GM23338 (cell line): ENCODE results near the gene SMYD3. TPM values are rescaled to one million over a fixed set of nuclear protein-coding genes. Genes with fewer than 3 reads are reported as not detected.

Experiments
- ATAC-seq: fragments of 200-7000 bp; cut with Tn5 transposase; 3 replicates; pipeline ENCODE4 v1.9.1; 2020
- DNase-seq: peaks from one replicate; pipeline ENCODE4 v3.0.0-alpha.2; 2015; ENCODE audit warnings: low spot score
- H2AFZ ChIP-seq: fragments of 200-600 bp; sonication (generic); 2 replicates; pipeline ENCODE4 v1.8.0; 2016; ENCODE audit warnings: antibody characterized with exemption, mild to moderate bottlenecking, moderate library complexity
- H3F3A ChIP-seq: fragments of 200-600 bp; sonication (generic); replicated peaks from 2 replicates; pipeline ENCODE4 v1.8.0; 2017; ENCODE audit warnings: antibody characterized with exemption, mixed run types, low read depth
- H3K27ac ChIP-seq: fragments of 200-600 bp; sonication (generic); 2 replicates; pipeline ENCODE4 v1.6.1; 2016; ENCODE audit warnings: low read depth
- H3K27me3 ChIP-seq: fragments of 200-600 bp; sonication (generic); 2 replicates; pipeline ENCODE4 v1.8.0; 2016; ENCODE audit warnings: mild to moderate bottlenecking, mixed run types, moderate library complexity; ENCODE audit not compliant: insufficient read depth
- H3K36me3 ChIP-seq: fragments of 200-600 bp; sonication (generic); 2 replicates; pipeline ENCODE4 v1.8.0; 2016; ENCODE audit warnings: mild to moderate bottlenecking; ENCODE audit not compliant: insufficient read depth
- H3K4me1 ChIP-seq: fragments of 200-600 bp; sonication (generic); 2 replicates; pipeline ENCODE4 v1.8.0; 2016; ENCODE audit warnings: mild to moderate bottlenecking, moderate library complexity; ENCODE audit not compliant: insufficient read depth
- H3K4me2 ChIP-seq: fragments of 200-600 bp; sonication (generic); 2 replicates; pipeline ENCODE4 v1.7.1; 2017; ENCODE audit warnings: mixed run types
- H3K4me3 ChIP-seq: fragments of 200-600 bp; sonication (generic); 2 replicates; pipeline ENCODE4 v1.6.1; 2016; ENCODE audit warnings: mixed run types
- H3K79me2 ChIP-seq: fragments of 200-600 bp; sonication (generic); replicated peaks from 2 replicates; pipeline ENCODE4 v1.8.0; 2017; ENCODE audit warnings: mild to moderate bottlenecking; ENCODE audit not compliant: insufficient read depth
- H3K9me2 ChIP-seq: fragments of 200-600 bp; sonication (generic); 2 replicates; pipeline ENCODE4 v1.8.0; 2017; ENCODE audit not compliant: insufficient read depth
- H4K20me1 ChIP-seq: fragments of 200-600 bp; sonication (generic); replicated peaks from 2 replicates; pipeline ENCODE4 v1.8.0; 2017; ENCODE audit warnings: mild to moderate bottlenecking; ENCODE audit not compliant: insufficient read depth
- H3K27ac Mint-ChIP-seq: 2 replicates; pipeline ENCODE4 v1.8.0; 2020; ENCODE audit warnings: inconsistent platforms, mild to moderate bottlenecking, moderate library complexity, mixed read lengths
- H3K27me3 Mint-ChIP-seq: 3 replicates; pipeline ENCODE4 v1.8.0; 2022; ENCODE audit warnings: low read depth, mild to moderate bottlenecking, moderate library complexity, mixed read lengths, inconsistent platforms; ENCODE audit not compliant: insufficient read depth, poor library complexity
- H3K36me3 Mint-ChIP-seq: 3 replicates; pipeline ENCODE4 v1.8.0; 2021; ENCODE audit warnings: low read depth, mild to moderate bottlenecking, inconsistent platforms, moderate library complexity, mixed read lengths
- H3K4me1 Mint-ChIP-seq: 3 replicates; pipeline ENCODE4 v1.8.0; 2020; ENCODE audit warnings: mild to moderate bottlenecking, inconsistent platforms, mixed read lengths
- H3K4me3 Mint-ChIP-seq: 3 replicates; pipeline ENCODE4 v1.8.0; 2021; ENCODE audit warnings: moderate library complexity, mild to moderate bottlenecking, inconsistent platforms, mixed read lengths
- H3K9me3 Mint-ChIP-seq: 3 replicates; pipeline ENCODE4 v1.8.0; 2020; ENCODE audit warnings: moderate library complexity, mild to moderate bottlenecking, inconsistent platforms, mixed read lengths
- CREB1 ChIP-seq: fragments of 250-450 bp; sonication (Bioruptor Pico); IDR thresholded peaks from 2 replicates; pipeline ENCODE4 v1.5.0; 2020; ENCODE audit warnings: low read depth, mild to moderate bottlenecking, moderate library complexity
- EZH2phosphoT487 ChIP-seq: fragments of 200-600 bp; sonication (generic); IDR thresholded peaks from one replicate; pipeline ENCODE4 v1.8.1; 2018; ENCODE audit warnings: antibody characterized with exemption; ENCODE audit not compliant: unreplicated experiment
- JUNB ChIP-seq: IDR thresholded peaks from one replicate; pipeline ENCODE4 v1.6.1; 2016; ENCODE audit warnings: antibody characterized with exemption; ENCODE audit not compliant: unreplicated experiment
- NANOG ChIP-seq: IDR thresholded peaks from 2 replicates; pipeline ENCODE4 v1.6.1; 2016; ENCODE audit warnings: antibody characterized with exemption, borderline replicate concordance
- REST ChIP-seq: IDR thresholded peaks from one replicate; pipeline ENCODE4 v1.6.1; 2018; ENCODE audit warnings: antibody characterized with exemption; ENCODE audit not compliant: unreplicated experiment
- STAT1 ChIP-seq: IDR thresholded peaks from one replicate; pipeline ENCODE4 v1.6.1; 2016; ENCODE audit warnings: antibody characterized with exemption; ENCODE audit not compliant: unreplicated experiment
- ZNF114 ChIP-seq: fragments of 250-450 bp; sonication (Bioruptor Pico); IDR thresholded peaks from 2 replicates; pipeline ENCODE4 v1.5.0; 2020; ENCODE audit warnings: mild to moderate bottlenecking, moderate library complexity
- polyA plus RNA-seq: library from polyadenylated mRNA; unstranded; fragments of >200 nt; fragmentation: Nextera tagmentation; extraction: Ambion mirVana; gene quantifications from 2 replicates; pipeline ENCODE4 v1.2.1, GENCODE V29; 2016
- total RNA-seq: library from RNA; depleted of rRNA; stranded (reverse); fragments of >200 nt; shearing (Covaris generic); gene quantifications from 2 replicates; pipeline ENCODE4 v1.2.3, GENCODE V29; 2014
- TF ChIP-seq, protein P1 (sequence below), 2 experiments: fragments of 200-600 bp in 1 of 2; sonication (generic) in 1 of 2; conservative IDR thresholded peaks; 2 replicates each; pipeline versions ENCODE4 v1.5.1 to v1.6.1; 2016 to 2017; ENCODE audit warnings: antibody characterized with exemption in 2 of 2, low read depth in 2 of 2, mild to moderate bottlenecking in 2 of 2, moderate library complexity in 1 of 2

The SMYD3 gene
- total and polyA plus RNA-seq, 2 experiments from 2014 or later, result 31.8 to 34.4 TPM

DNA sequence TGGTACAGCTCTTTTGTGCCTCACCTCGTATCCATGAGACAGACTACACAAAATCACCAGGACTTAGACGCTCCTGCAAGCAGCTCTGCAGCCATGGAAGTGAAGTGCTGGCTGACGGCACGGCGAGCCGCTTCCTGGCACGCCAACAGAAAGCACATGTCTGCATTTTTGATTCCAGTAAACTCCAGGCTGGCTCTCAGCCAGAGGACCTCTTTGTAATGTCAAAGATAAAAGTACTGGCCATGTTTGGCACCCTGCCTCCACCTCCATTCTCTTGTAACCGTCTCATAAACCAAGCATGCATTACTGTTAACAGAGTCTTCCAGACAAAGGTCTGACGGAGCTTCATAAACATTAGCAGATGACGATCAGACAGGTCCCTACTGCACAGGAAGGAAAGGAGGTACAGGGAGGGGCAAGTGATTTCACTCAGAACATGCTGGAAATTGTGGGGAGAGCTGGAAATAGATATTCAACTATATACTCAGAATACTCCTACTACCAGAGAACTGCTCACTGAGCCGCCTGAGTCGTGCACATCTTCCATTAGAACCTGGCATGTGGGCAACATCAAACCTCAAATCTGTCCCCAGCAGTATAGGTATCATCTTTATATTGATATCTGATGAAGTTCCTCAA, 632.0 kb downstream of the SMYD3 start (continued):
- TF ChIP-seq CREB1 (CRISPR knock-in tag) (no peak), STAT1 (no peak), REST (no peak)

- H4K20me1 ChIP-seq, result no peaks in the 10 kb centered on the region
- Mint-ChIP-seq H3K4me3 (no peak overlapping the region), H3K36me3 (no peaks in the 10 kb centered on the region), H3K4me1 (no peaks in the 10 kb centered on the region), H3K27ac (no peak overlapping the region), H3K9me3 (no peaks in the 10 kb centered on the region), H3K27me3 (no peaks in the 10 kb centered on the region)
- H3K4me1 ChIP-seq, result no peaks in the 10 kb centered on the region
- no peaks in the 10 kb centered on the region for H3K36me3 ChIP-seq
- H3K9me2 ChIP-seq, result no peaks in the 10 kb centered on the region; the same call in 1 of the 2 replicates
- H3F3A ChIP-seq, result no peaks in the 10 kb centered on the region
- H3K79me2 ChIP-seq, result no peaks in the 10 kb centered on the region
- H3K4me2 ChIP-seq, result no peak overlapping the region
- H3K27ac ChIP-seq, result no peak overlapping the region
- no peak for DNase-seq
- TF ChIP-seq REST (no peak), ZNF114 (CRISPR knock-in tag) (no peak), NANOG (no peak), JUNB (no peak), EZH2phosphoT487 (no peak)
- TF ChIP-seq, protein P1, sequence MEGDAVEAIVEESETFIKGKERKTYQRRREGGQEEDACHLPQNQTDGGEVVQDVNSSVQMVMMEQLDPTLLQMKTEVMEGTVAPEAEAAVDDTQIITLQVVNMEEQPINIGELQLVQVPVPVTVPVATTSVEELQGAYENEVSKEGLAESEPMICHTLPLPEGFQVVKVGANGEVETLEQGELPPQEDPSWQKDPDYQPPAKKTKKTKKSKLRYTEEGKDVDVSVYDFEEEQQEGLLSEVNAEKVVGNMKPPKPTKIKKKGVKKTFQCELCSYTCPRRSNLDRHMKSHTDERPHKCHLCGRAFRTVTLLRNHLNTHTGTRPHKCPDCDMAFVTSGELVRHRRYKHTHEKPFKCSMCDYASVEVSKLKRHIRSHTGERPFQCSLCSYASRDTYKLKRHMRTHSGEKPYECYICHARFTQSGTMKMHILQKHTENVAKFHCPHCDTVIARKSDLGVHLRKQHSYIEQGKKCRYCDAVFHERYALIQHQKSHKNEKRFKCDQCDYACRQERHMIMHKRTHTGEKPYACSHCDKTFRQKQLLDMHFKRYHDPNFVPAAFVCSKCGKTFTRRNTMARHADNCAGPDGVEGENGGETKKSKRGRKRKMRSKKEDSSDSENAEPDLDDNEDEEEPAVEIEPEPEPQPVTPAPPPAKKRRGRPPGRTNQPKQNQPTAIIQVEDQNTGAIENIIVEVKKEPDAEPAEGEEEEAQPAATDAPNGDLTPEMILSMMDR (conservative IDR thresholded peaks at IDR 0.05; ENCODE audit: low read depth in 2 of 2), result no peak
- no peaks in the 10 kb centered on the region for H3K27me3 ChIP-seq
- H3K4me3 ChIP-seq, result no peak overlapping the region
- ATAC-seq, result no peak
- H2AFZ ChIP-seq, result no peak overlapping the region
These were observed 633.0 kb downstream of the SMYD3 start for GRCh38 chr1:245873883-245874671.
